Measurements from ENCODE around the gene TPST1.

- TF ChIP-seq, protein P1, sequence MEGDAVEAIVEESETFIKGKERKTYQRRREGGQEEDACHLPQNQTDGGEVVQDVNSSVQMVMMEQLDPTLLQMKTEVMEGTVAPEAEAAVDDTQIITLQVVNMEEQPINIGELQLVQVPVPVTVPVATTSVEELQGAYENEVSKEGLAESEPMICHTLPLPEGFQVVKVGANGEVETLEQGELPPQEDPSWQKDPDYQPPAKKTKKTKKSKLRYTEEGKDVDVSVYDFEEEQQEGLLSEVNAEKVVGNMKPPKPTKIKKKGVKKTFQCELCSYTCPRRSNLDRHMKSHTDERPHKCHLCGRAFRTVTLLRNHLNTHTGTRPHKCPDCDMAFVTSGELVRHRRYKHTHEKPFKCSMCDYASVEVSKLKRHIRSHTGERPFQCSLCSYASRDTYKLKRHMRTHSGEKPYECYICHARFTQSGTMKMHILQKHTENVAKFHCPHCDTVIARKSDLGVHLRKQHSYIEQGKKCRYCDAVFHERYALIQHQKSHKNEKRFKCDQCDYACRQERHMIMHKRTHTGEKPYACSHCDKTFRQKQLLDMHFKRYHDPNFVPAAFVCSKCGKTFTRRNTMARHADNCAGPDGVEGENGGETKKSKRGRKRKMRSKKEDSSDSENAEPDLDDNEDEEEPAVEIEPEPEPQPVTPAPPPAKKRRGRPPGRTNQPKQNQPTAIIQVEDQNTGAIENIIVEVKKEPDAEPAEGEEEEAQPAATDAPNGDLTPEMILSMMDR (IDR thresholded peaks at IDR 0.05; ENCODE audit: borderline replicate concordance, extremely low read depth, low read length, poor library complexity, severe bottlenecking), result no peak
- TF ChIP-seq EZH2 (IDR thresholded peaks at IDR 0.05; ENCODE audit: borderline replicate concordance, low read depth, low read length, severe bottlenecking), result no peak
Observed at GRCh38 chr7:66176914-66177313, 28.2 kb upstream of the TPST1 start.
